ENCODE results near the gene ETV3. TPM values are rescaled to one million over a fixed set of nuclear protein-coding genes. Genes with fewer than 3 reads are reported as not detected.

ETV3 gene
- total and polyA plus RNA-seq, 10 of the 15 experiments (the other 5 are each of a cell fraction or from before 2014, with no cell fraction given) = 1.7 to 13.8 (median 7.2) TPM

- no peak for ATAC-seq
- ChIA-PET RAD21 (ENCODE audit: unreplicated experiment) (interaction anchor here (1.1 to 6.1 kb wide), 5 partner anchors 14 to 84 kb away, joined by 3 to 442 read pairs (median 7); no protein-coding TSS in a partner anchor), CTCF (interaction anchor here (0.8 to 14.4 kb wide), 10 partner anchors 11 to 250 kb away, joined by 3 to 715 read pairs (median 5); partner anchors contain the start of gene ETV3L), SMC1A (ENCODE audit: uncharacterized antibody, unreplicated experiment) (interaction anchor here (1.3 to 10.1 kb wide), 4 partner anchors 14 to 64 kb away, joined by 5 to 383 read pairs (median 7); no protein-coding TSS in a partner anchor), POLR2A (interaction anchor here (0.8 to 1.2 kb wide), 2 partner anchors 67 to 81 kb away, joined by 3 to 5 read pairs; no protein-coding TSS in a partner anchor)
- TF ChIP-seq NR2C2 (IDR thresholded peaks at IDR 0.05; ENCODE audit: borderline replicate concordance, control insufficient read depth, insufficient read length, low read depth) (no peak), CTCF (IDR thresholded peaks at IDR 0.05 in 2 of 3, conservative IDR thresholded peaks at IDR 0.05 in 1 of 3; ENCODE audit: control insufficient read depth in 2 of 3, extremely low read depth in 1 of 3, insufficient read depth in 1 of 3, low read depth in 3 of 3, low read length in 3 of 3) (no peak), ATF2 (IDR thresholded peaks at IDR 0.05; ENCODE audit: low read length) (no peak), JUNB (IDR thresholded peaks at IDR 0.05) (no peak), KAT2A (conservative IDR thresholded peaks at IDR 0.05; ENCODE audit: control insufficient read depth, low read depth, low read length) (no peak), LARP7 (IDR thresholded peaks at IDR 0.05) (no peak), MLLT1 (IDR thresholded peaks at IDR 0.05) (no peak), TCF3 (IDR thresholded peaks at IDR 0.05; ENCODE audit: borderline replicate concordance, insufficient read depth, low read depth, low read length) (no peak), KDM1A (IDR thresholded peaks at IDR 0.05; ENCODE audit: borderline replicate concordance) (no peak), NFYA (IDR thresholded peaks at IDR 0.05; ENCODE audit: borderline replicate concordance, low read depth, low read length) (no peak), GATAD2B (conservative IDR thresholded peaks at IDR 0.05; ENCODE audit: low read depth) (no peak), IKZF2 (IDR thresholded peaks at IDR 0.05) (no peak), ASH2L (IDR thresholded peaks at IDR 0.05; ENCODE audit: borderline replicate concordance, low read depth) (no peak), RFX5 (IDR thresholded peaks at IDR 0.05; ENCODE audit: low read depth, low read length) (no peak), SKIL (IDR thresholded peaks at IDR 0.05; ENCODE audit: low read depth, poor library complexity, severe bottlenecking) (no peak), TBL1XR1 (IDR thresholded peaks at IDR 0.05; ENCODE audit: low read depth, low read length) (no peak), BHLHE40 (IDR thresholded peaks at IDR 0.05; ENCODE audit: borderline replicate concordance in 1 of 2, low read depth in 2 of 2, low read length in 1 of 2) (no peak), EED (IDR thresholded peaks at IDR 0.05; ENCODE audit: low read depth) (no peak), CBX3 (IDR thresholded peaks at IDR 0.05; ENCODE audit: borderline replicate concordance, low read depth) (no peak)
- no peak for DNase-seq (ENCODE audit: low read depth, low spot score)
- FAIRE-seq = no peak
- no peaks in the 10 kb centered on the region for H3K79me2 ChIP-seq (ENCODE audit: control insufficient read depth, insufficient read depth, low read length)
- H2AFZ ChIP-seq (ENCODE audit: control insufficient read depth, low read depth, low read length) = no peak overlapping the region
- no peaks in the 10 kb centered on the region for H3K4me1 ChIP-seq (ENCODE audit: control insufficient read depth, insufficient read depth, low read length)
- intact Hi-C loops (cut with micrococcal nuclease; ENCODE audit: unreplicated experiment) (no loop called here), in situ Hi-C loops (cut with MboI) (no loop called here)
- no peaks in the 10 kb centered on the region for H4K20me1 ChIP-seq (ENCODE audit: control insufficient read depth, insufficient read depth)
- BruUV-seq (replicated peaks) = no TSS peak
- no peaks in the 10 kb centered on the region; a peak in 1 of 4 replicates for H3K27me3 ChIP-seq (replicated peaks in 1 of 2; ENCODE audit: control insufficient read depth in 2 of 2, insufficient read depth in 2 of 2, low read length in 1 of 2)
- H3K36me3 ChIP-seq (ENCODE audit: control insufficient read depth in 2 of 2, insufficient read depth in 2 of 2, low read length in 1 of 2) = no peaks in the 10 kb centered on the region
- no peaks in the 10 kb centered on the region for H3K9me3 ChIP-seq (replicated peaks; ENCODE audit: control insufficient read depth, insufficient read depth, low read length)
- H3K9ac ChIP-seq (ENCODE audit: control insufficient read depth, insufficient read depth, low read length) = no peak overlapping the region
- no peak overlapping the region for H3K4me3 ChIP-seq
- H3K4me2 ChIP-seq (ENCODE audit: control insufficient read depth, insufficient read depth) = no peak overlapping the region
- no peak overlapping the region for H3K27ac ChIP-seq (ENCODE audit: control insufficient read depth, insufficient read depth)
Measured at GRCh38 chr1:157088607-157089006, 49.6 kb downstream of the ETV3 start.

Measured in GM12878 (cell line).